Kidney (tissue), 14 donors: Measurements from ENCODE around the gene AAGAB. TPM values are rescaled to one million over a fixed set of nuclear protein-coding genes. Genes with fewer than 3 reads are reported as not detected.

Experiments used
- DNase-seq, 5 donors: peaks; one replicate each; pipeline ENCODE4 v3.0.0-alpha.2; 2013 to 2020
- FAIRE-seq: peaks from 2 replicates; lab custom pipeline; 2012; peaks lifted over from hg19 to GRCh38; lab: Jason Lieb, UNC
- H3K27ac ChIP-seq, 2 donors: one replicate each; pipeline ENCODE4 v1.7.0; 2013; ENCODE audit warnings: low read depth in 2 of 2, low read length in 2 of 2, inconsistent platforms in 1 of 2
- H3K27me3 ChIP-seq: one replicate; pipeline ENCODE4 v1.7.1; 2013; ENCODE audit warnings: low read length, inconsistent platforms; ENCODE audit not compliant: control insufficient read depth, insufficient read depth
- H3K36me3 ChIP-seq, 3 donors: one replicate each; pipeline versions ENCODE4 v1.7.0 to v1.7.1; 2013; ENCODE audit warnings: low read length in 3 of 3, control low read depth in 1 of 3, inconsistent platforms in 1 of 3; ENCODE audit not compliant: insufficient read depth in 3 of 3, control insufficient read depth in 2 of 3
- H3K4me1 ChIP-seq, 3 donors: one replicate each; pipeline versions ENCODE4 v1.7.0 to v1.7.1; 2013; ENCODE audit warnings: low read length in 3 of 3, inconsistent platforms in 1 of 3, low read depth in 1 of 3; ENCODE audit not compliant: control insufficient read depth in 2 of 3, insufficient read depth in 2 of 3
- H3K4me3 ChIP-seq, 3 donors: one replicate each; pipeline versions ENCODE4 v1.7.0 to v1.8.1; 2013; ENCODE audit warnings: low read length in 3 of 3, control low read depth in 1 of 3, inconsistent platforms in 1 of 3
- H3K9ac ChIP-seq, 3 donors: one replicate each; pipeline versions ENCODE4 v1.7.0 to v1.7.1; 2013; ENCODE audit warnings: low read length in 3 of 3, control low read depth in 1 of 3, inconsistent platforms in 1 of 3
- H3K9me3 ChIP-seq, 3 donors: one replicate each; pipeline versions ENCODE4 v1.7.0 to v1.7.1; 2013; ENCODE audit warnings: low read length in 3 of 3, control low read depth in 1 of 3, inconsistent platforms in 1 of 3; ENCODE audit not compliant: control insufficient read depth in 2 of 3, insufficient read depth in 1 of 3
- intact Hi-C: fragments of 100-400 bp; cut with DNase I; formaldehyde crosslinking; loops from one replicate; pipeline ENCODE4 v1.11.1; 2022
- polyA plus RNA-seq: library from polyadenylated mRNA; stranded (reverse); fragments of 350-450 nt; fragmentation: Illumina TruSeq; extraction: RNeasy Lipid Tissue Mini Kit (QIAGEN cat#74804); gene quantifications from one replicate; pipeline ENCODE4 v1.2.3, GENCODE V29; 2014; ENCODE audit warnings: low read depth, low replicate concordance; ENCODE audit not compliant: insufficient read depth
- total RNA-seq: library from RNA; stranded (reverse); fragmentation: NEBNext Ultra II Directional; extraction: Animal tissue kit (Norgen Biotek cat#: 25700); gene quantifications from one replicate; pipeline ENCODE4 v1.2.1, GENCODE V29; 2021
- TF ChIP-seq, protein P1 (sequence below): IDR thresholded peaks from 3 replicates; pipeline ENCODE4 v1.5.1; 2012; ENCODE audit warnings: mild to moderate bottlenecking, moderate library complexity, borderline replicate concordance; ENCODE audit not compliant: insufficient read depth; ENCODE audit errors: extremely low read depth
- donor health status: control.
- donor health status: control.
- donor health status: control.
- donor health status: control.
- donor health status: control.
- donor health status: DM: yes; HTN: yes; CAD: no.
- donor health status: Normal renal cell carcinoma (clear cell type).

The AAGAB gene
- total and polyA plus RNA-seq, 2 donors from 2014 or later: 40.7 to 44.0 TPM

DNA sequence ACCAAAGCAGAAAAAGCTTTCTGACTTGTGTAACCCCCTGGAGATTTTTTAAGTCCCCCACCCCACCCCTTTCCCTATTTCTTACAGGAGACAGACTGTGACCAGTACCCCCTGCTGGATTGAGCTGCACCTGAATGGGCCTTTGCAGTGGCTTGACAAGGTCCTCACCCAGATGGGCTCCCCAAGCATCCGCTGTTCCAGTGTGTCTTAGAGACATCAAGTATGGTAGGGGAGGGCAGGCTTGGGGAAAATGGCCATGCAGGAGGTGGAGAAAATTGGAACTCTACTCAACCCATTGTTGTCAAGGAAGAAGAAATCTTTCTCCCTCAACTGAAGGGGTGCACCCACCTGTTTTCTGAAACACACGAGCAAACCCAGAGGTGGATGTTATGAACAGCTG is 64.1 kb downstream of the AAGAB start:
- no peak for FAIRE-seq
- Histone ChIP-seq H3K36me3 (peaks cover 0 to 61% (median 25%) of the 10 kb centered on the region in 3 donors), H3K9me3 (no peaks in the 10 kb centered on the region), H3K27ac (no peak overlapping the region), H3K9ac (no peak overlapping the region), H3K4me1 (peaks cover 0 to 10% (median 5%) of the 10 kb centered on the region in 3 donors), H3K4me3 (no peak overlapping the region), H3K27me3 (no peaks in the 10 kb centered on the region)
- TF ChIP-seq, protein P1, sequence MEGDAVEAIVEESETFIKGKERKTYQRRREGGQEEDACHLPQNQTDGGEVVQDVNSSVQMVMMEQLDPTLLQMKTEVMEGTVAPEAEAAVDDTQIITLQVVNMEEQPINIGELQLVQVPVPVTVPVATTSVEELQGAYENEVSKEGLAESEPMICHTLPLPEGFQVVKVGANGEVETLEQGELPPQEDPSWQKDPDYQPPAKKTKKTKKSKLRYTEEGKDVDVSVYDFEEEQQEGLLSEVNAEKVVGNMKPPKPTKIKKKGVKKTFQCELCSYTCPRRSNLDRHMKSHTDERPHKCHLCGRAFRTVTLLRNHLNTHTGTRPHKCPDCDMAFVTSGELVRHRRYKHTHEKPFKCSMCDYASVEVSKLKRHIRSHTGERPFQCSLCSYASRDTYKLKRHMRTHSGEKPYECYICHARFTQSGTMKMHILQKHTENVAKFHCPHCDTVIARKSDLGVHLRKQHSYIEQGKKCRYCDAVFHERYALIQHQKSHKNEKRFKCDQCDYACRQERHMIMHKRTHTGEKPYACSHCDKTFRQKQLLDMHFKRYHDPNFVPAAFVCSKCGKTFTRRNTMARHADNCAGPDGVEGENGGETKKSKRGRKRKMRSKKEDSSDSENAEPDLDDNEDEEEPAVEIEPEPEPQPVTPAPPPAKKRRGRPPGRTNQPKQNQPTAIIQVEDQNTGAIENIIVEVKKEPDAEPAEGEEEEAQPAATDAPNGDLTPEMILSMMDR: no peak
- intact Hi-C loops: no loop called here
- no peak for DNase-seq

DNA sequence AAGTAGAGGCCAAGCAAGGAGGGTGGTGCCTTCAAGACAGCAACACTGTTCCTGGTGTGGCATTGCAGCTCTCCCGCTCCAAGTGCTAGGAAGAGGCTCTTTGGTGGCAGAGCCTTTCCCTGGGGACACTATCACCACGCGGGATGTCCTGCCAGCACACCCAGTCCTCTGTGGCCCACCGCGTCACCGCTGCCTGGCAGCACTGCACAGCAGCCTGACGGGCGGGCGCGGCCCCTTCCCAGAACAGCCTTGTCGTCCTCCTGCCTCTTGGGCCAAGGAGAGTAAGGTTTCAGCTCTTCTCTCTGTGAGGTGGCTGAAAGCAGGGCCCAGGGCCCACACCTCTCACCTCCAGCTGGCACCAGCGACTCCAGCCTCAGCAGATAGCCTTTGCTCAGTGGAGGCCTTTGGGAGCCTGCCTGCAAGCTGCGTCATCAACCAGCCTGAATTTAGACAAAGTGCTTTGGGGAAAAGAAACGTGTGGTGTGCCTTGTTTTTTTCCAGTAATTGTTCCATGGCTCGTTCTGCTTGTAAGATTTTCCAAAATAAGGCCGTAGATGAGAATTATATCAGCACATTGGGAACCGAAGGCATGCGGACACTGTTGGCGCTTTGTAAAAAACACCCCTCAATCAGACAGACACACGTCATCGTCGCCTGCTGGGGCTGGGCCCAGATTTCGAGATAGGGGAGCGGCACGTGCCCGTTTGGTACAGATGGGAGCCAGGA is 65.0 kb downstream of the AAGAB start:
- Histone ChIP-seq H3K27ac (no peak overlapping the region), H3K9ac (no peak overlapping the region), H3K27me3 (no peaks in the 10 kb centered on the region), H3K4me1 (peaks cover 0 to 12% (median 10%) of the 10 kb centered on the region in 3 donors), H3K4me3 (no peak overlapping the region), H3K36me3 (peaks cover 2 to 60% (median 29%) of the 10 kb centered on the region in 3 donors), H3K9me3 (no peaks in the 10 kb centered on the region)
- intact Hi-C loops: no loop called here
- DNase-seq (peak in 1 of 5 donors; percentile 24), FAIRE-seq (no peak)
- TF ChIP-seq, protein P1: no peak

GRCh38 chr15:67188551-67189218 is 65.8 kb downstream of the AAGAB start:
- peaks cover 0 to 12% (median 10%) of the 10 kb centered on the region in 3 donors for H3K4me1 ChIP-seq
- H3K9me3 ChIP-seq: no peaks in the 10 kb centered on the region
- H3K36me3 ChIP-seq: peaks cover 2 to 67% (median 26%) of the 10 kb centered on the region in 3 donors
- no peak overlapping the region for H3K27ac ChIP-seq
- FAIRE-seq: no peak
- H3K4me3 ChIP-seq: no peak overlapping the region
- DNase-seq: peak in 3 of 5 donors; percentile 20 to 81 (median 33)
- intact Hi-C loops: no loop called here
- no peaks in the 10 kb centered on the region for H3K27me3 ChIP-seq
- TF ChIP-seq, protein P1: no peak
- no peak overlapping the region for H3K9ac ChIP-seq
